ENCODE data around the gene ZNF76. TPM values are rescaled to one million over a fixed set of nuclear protein-coding genes. Genes with fewer than 3 reads are reported as not detected.

ZNF76 gene
- total and polyA plus RNA-seq, 2 donors (not counting 1 experiment from before 2014, with no cell fraction given), result 96.9 to 145 TPM

DNA sequence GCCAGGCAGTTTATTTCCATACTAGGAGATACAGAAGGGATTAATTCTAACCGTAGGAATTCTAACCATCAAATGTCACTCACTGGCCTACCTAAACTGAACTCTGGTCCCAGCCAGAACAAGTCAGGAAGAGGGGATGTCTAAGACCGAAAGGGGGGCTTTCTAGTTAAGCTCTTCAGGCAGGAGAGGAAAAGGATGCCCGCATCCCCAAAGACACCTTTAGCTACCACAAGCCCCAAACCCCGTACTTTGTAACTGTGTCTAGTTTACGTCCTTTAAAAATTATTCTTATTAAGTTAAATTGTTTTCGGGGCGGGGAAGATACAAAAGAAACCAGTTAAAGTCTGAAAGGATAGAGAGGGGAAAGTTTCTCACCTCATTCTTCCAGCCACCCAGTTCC lies 1.2 kb upstream of the ZNF76 start:
- ATAC-seq (ENCODE audit: low read depth) (no peak), DNase-seq (no peak)
- Histone ChIP-seq H4K20me1 (ENCODE audit: control insufficient read depth, insufficient read depth, low read length, poor library complexity, severe bottlenecking) (no peaks in the 10 kb centered on the region), H3K27me3 (replicated peaks in 1 of 4; ENCODE audit: control extremely low read depth in 1 of 4, control insufficient read depth in 3 of 4, insufficient read depth in 4 of 4, low read length in 3 of 4) (no peaks in the 10 kb centered on the region), H3K9me3 (ENCODE audit: control extremely low read depth in 1 of 3, control insufficient read depth in 2 of 3, insufficient read depth in 1 of 3, low read length in 2 of 3) (no peaks in the 10 kb centered on the region), H3K36me3 (replicated peaks in 1 of 2; ENCODE audit: control extremely low read depth in 1 of 2, control insufficient read depth in 1 of 2, extremely low read depth in 1 of 2, insufficient read depth in 2 of 2, low read length in 1 of 2) (no peaks in the 10 kb centered on the region), H3K4me2 (replicated peaks; ENCODE audit: low read depth, low read length, poor library complexity, severe bottlenecking) (peak overlapping the region; percentile 77), H3K27ac (ENCODE audit: low read length in 2 of 2) (peak overlapping the region; percentile 97 to 98), H2AFZ (ENCODE audit: insufficient read depth, low read depth, low read length, poor library complexity, severe bottlenecking) (peak overlapping the region; percentile 70), H3K9ac (ENCODE audit: low read length) (peak overlapping the region; percentile 83), H3K79me2 (ENCODE audit: control insufficient read depth, insufficient read depth, low read length) (peaks cover 42% of the 10 kb centered on the region), H3K4me1 (ENCODE audit: control insufficient read depth in 2 of 2, insufficient read depth in 2 of 2, low read length in 2 of 2) (peaks cover 15 to 22% of the 10 kb centered on the region in 2 donors), H3K4me3 (ENCODE audit: control extremely low read depth in 1 of 5, extremely low read depth in 1 of 5, insufficient read depth in 1 of 5, low read depth in 2 of 5, low read length in 4 of 5) (peak overlapping the region; percentile 63 to 90 (median 81))
- CTCF ChIA-PET, result interaction anchor here (0.6 to 3.4 kb wide), 6 partner anchors 14 to 863 kb away, joined by 3 to 30 read pairs (median 4); partner anchors contain the start of gene DEF6
- TF ChIP-seq, protein P1, sequence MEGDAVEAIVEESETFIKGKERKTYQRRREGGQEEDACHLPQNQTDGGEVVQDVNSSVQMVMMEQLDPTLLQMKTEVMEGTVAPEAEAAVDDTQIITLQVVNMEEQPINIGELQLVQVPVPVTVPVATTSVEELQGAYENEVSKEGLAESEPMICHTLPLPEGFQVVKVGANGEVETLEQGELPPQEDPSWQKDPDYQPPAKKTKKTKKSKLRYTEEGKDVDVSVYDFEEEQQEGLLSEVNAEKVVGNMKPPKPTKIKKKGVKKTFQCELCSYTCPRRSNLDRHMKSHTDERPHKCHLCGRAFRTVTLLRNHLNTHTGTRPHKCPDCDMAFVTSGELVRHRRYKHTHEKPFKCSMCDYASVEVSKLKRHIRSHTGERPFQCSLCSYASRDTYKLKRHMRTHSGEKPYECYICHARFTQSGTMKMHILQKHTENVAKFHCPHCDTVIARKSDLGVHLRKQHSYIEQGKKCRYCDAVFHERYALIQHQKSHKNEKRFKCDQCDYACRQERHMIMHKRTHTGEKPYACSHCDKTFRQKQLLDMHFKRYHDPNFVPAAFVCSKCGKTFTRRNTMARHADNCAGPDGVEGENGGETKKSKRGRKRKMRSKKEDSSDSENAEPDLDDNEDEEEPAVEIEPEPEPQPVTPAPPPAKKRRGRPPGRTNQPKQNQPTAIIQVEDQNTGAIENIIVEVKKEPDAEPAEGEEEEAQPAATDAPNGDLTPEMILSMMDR (IDR thresholded peaks at IDR 0.05), result no peak
- no peak for TF ChIP-seq EZH2 (IDR thresholded peaks at IDR 0.05; ENCODE audit: borderline replicate concordance, insufficient read depth, low read depth, low read length, poor library complexity, severe bottlenecking)
- H3K27ac Mint-ChIP-seq, result peak overlapping the region; percentile 98
- peak overlapping the region; percentile 99 for H3K4me3 Mint-ChIP-seq
- POLR2A ChIA-PET, result interaction anchor here (1.2 kb wide), 1 partner anchor 9 kb away, joined by 4 read pairs; no protein-coding TSS in a partner anchor
- intact Hi-C loops (cut with micrococcal nuclease), result loop anchor here (2.0 kb wide), 4 partner anchors 44 to 502 kb away; partner anchors contain the start of gene SNRPC
- 100% methylated on average over 1 of the region's 7 CpGs for WGBS (ENCODE audit: insufficient coverage)
- H3K27me3 Mint-ChIP-seq, result no peaks in the 10 kb centered on the region
- no peaks in the 10 kb centered on the region for H3K9me3 Mint-ChIP-seq (ENCODE audit: insufficient read depth)
- peaks cover 38% of the 10 kb centered on the region for H3K4me1 Mint-ChIP-seq

DNA sequence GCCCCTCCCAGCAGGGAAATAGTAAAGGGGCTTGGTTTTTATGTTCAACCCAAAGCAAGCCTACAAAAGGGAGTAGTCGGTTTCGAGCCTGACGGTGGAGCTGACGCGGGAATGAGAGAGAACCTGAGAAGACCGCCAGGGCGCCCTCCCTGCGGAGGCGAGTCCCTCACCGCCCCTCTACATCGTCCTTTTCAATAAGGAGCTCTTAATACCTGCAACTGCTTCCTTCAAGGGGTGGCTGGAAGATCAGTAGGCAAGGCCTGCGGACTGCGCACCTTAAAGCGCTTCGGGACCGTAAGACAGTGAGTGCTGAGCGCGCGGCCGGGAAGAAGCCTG lies 709 bp upstream of the ZNF76 start:
- no peaks in the 10 kb centered on the region for H3K36me3 ChIP-seq (replicated peaks in 1 of 2; ENCODE audit: control extremely low read depth in 1 of 2, control insufficient read depth in 1 of 2, extremely low read depth in 1 of 2, insufficient read depth in 2 of 2, low read length in 1 of 2)
- Mint-ChIP-seq H3K4me3 (peak overlapping the region; percentile 99), H3K4me1 (peaks cover 42% of the 10 kb centered on the region), H3K9me3 (ENCODE audit: insufficient read depth) (no peaks in the 10 kb centered on the region), H3K27me3 (no peaks in the 10 kb centered on the region), H3K27ac (peak overlapping the region; percentile 98)
- H3K9ac ChIP-seq (ENCODE audit: low read length), result peak overlapping the region; percentile 83
- ChIA-PET CTCF (interaction anchor here (0.6 to 3.4 kb wide), 6 partner anchors 15 to 1710 kb away, joined by 3 to 30 read pairs (median 4); partner anchors contain the start of gene DEF6), POLR2A (interaction anchor here (0.6 to 1.2 kb wide), 4 partner anchors 9 to 1999 kb away, joined by 3 to 4 read pairs (median 4); partner anchors contain the start of genes TBC1D22B and TMEM217)
- peaks cover 42% of the 10 kb centered on the region for H3K79me2 ChIP-seq (ENCODE audit: control insufficient read depth, insufficient read depth, low read length)
- intact Hi-C loops (cut with micrococcal nuclease), result loop anchor here (1.0 to 2.0 kb wide), 5 partner anchors 44 to 502 kb away; partner anchors contain the start of genes FANCE and SNRPC
- H3K4me3 ChIP-seq (ENCODE audit: control extremely low read depth in 1 of 5, extremely low read depth in 1 of 5, insufficient read depth in 1 of 5, low read depth in 2 of 5, low read length in 4 of 5), result peak overlapping the region; percentile 63 to 90 (median 81)
- H3K4me2 ChIP-seq (replicated peaks; ENCODE audit: low read depth, low read length, poor library complexity, severe bottlenecking), result peak overlapping the region; percentile 77
- peak overlapping the region; percentile 97 to 98 for H3K27ac ChIP-seq (ENCODE audit: low read length in 2 of 2)
- H3K9me3 ChIP-seq (ENCODE audit: control extremely low read depth in 1 of 3, control insufficient read depth in 2 of 3, insufficient read depth in 1 of 3, low read length in 2 of 3), result no peaks in the 10 kb centered on the region
- H2AFZ ChIP-seq (ENCODE audit: insufficient read depth, low read depth, low read length, poor library complexity, severe bottlenecking), result peak overlapping the region; percentile 70
- peaks cover 15 to 24% of the 10 kb centered on the region in 2 donors for H3K4me1 ChIP-seq (ENCODE audit: control insufficient read depth in 2 of 2, insufficient read depth in 2 of 2, low read length in 2 of 2)
- DNase-seq (no peak), ATAC-seq (ENCODE audit: low read depth) (peak; percentile 5)
- no peak for TF ChIP-seq EZH2 (IDR thresholded peaks at IDR 0.05; ENCODE audit: borderline replicate concordance, insufficient read depth, low read depth, low read length, poor library complexity, severe bottlenecking)
- TF ChIP-seq, protein P1 (IDR thresholded peaks at IDR 0.05), result peak; percentile 16
- WGBS (ENCODE audit: insufficient coverage), result 1% methylated on average over 20 of the region's 20 CpGs
- no peaks in the 10 kb centered on the region for H3K27me3 ChIP-seq (replicated peaks in 1 of 4; ENCODE audit: control extremely low read depth in 1 of 4, control insufficient read depth in 3 of 4, insufficient read depth in 4 of 4, low read length in 3 of 4)
- H4K20me1 ChIP-seq (ENCODE audit: control insufficient read depth, insufficient read depth, low read length, poor library complexity, severe bottlenecking), result no peaks in the 10 kb centered on the region

All from B cell (primary cell).